Measurements from ENCODE around the gene GPR132.

DNA sequence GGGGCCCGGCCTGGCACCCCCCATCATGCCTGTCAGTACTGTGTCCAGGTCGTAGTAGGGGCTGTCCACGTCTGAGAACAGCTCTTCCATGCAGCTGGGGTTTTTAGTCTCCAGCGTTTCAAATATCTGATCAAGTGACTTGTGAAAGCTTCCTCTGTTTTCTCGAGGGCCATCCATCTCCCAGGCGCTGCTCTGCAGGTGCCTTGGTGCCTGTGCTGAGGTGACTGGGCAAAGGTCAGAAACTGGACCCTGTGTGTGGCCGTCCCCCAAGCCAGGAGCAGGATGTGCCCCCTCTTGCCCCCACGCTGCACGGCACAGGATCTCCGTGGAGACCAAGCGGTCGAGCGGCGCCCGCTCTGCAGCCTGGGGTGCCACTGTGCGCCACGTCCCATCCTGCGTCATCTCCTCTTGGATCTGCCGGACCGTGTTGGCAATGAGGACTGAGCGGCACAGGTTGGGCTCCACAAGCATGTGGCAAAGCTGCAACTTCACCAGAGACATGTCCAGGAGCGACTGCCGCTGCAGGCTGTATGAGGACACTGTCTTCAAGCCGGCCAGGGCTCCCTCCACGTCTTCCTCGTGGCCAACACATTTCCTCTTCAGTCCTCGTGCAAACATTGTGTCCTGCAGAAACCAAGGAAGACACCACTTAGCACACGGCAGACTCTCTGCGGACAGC is 53.8 kb downstream of the GPR132 start:
- no peak for TF ChIP-seq CTCF (IDR thresholded peaks at IDR 0.05; ENCODE audit: low read length)
- TF ChIP-seq EZH2phosphoT487 (IDR thresholded peaks at IDR 0.05; ENCODE audit: low read length) = no peak
